ENCODE data around the gene POLA2. TPM values are rescaled to one million over a fixed set of nuclear protein-coding genes. Genes with fewer than 3 reads are reported as not detected.

Gene POLA2
- polyA plus RNA-seq, 3 donors, result 4.0 to 8.3 (median 5.2) TPM

DNA sequence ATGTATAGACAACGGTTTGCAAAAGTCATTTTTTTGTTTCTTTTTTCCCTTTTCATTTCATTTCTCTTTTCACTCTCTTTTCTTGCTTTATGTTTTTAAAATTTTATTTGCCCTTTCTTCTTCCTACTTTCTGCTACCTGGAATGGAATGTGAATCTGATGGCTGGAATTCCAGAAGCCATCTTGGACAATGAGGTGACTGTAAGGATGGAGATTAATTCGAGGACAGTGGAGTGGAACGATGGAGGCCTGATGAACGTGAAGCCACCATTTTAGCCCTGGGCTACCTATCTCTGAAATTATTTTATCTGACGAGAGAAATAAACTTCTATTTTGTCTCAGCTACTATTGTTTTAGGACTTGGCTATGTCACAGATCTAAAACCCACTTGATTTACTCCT, 2.8 kb upstream of the POLA2 start:
- no peak overlapping the region for H3K4me3 Mint-ChIP-seq
- intact Hi-C loops (cut with micrococcal nuclease), result loop anchor here in 1 of 2 donors (10.0 kb wide), 1 partner anchor 54 kb away; no protein-coding TSS in a partner anchor
- no peak overlapping the region for H3K4me3 ChIP-seq (replicated peaks in 1 of 3; ENCODE audit: low read depth in 2 of 3, low read length in 3 of 3)
- H3K27me3 ChIP-seq (ENCODE audit: control insufficient read depth in 2 of 2, insufficient read depth in 2 of 2, low read length in 2 of 2), result no peaks in the 10 kb centered on the region
- no CpG with 5 or more reads among the region's 5 CpGs for WGBS (ENCODE audit: insufficient coverage)
- no peaks in the 10 kb centered on the region for H3K9me3 ChIP-seq (replicated peaks in 1 of 2; ENCODE audit: control insufficient read depth in 1 of 2, insufficient read depth in 1 of 2, low read length in 2 of 2)
- H3K4me1 Mint-ChIP-seq, result peaks cover 23% of the 10 kb centered on the region
- no peak overlapping the region for H3K27ac ChIP-seq (ENCODE audit: low read depth in 1 of 2, low read length in 2 of 2)
- no peak overlapping the region for H3K9ac ChIP-seq (ENCODE audit: insufficient read depth, low read length, poor library complexity, severe bottlenecking)
- peaks cover 0 to 3% (median 0%) of the 10 kb centered on the region in 7 donors for H3K9me3 Mint-ChIP-seq
- H3K4me1 ChIP-seq (ENCODE audit: control insufficient read depth in 1 of 2, insufficient read depth in 2 of 2, low read length in 2 of 2), result peaks cover 16 to 24% of the 10 kb centered on the region in 2 donors
- H3K36me3 ChIP-seq (replicated peaks in 1 of 2; ENCODE audit: control insufficient read depth in 1 of 2, insufficient read depth in 2 of 2, low read length in 2 of 2), result no peaks in the 10 kb centered on the region
- H2AFZ ChIP-seq (ENCODE audit: insufficient read depth, low read depth, low read length, poor library complexity, severe bottlenecking), result peak overlapping the region; percentile 25
- no peak for DNase-seq
- H3K36me3 Mint-ChIP-seq, result no peaks in the 10 kb centered on the region
- no peak overlapping the region for H3K4me2 ChIP-seq (replicated peaks; ENCODE audit: extremely low read depth, low read length, poor library complexity, severe bottlenecking)
- peaks cover 18% of the 10 kb centered on the region for H3K79me2 ChIP-seq (ENCODE audit: insufficient read depth, low read length)
- H3K27me3 Mint-ChIP-seq (ENCODE audit: low read depth in 3 of 3), result peaks cover 2 to 9% (median 6%) of the 10 kb centered on the region in 3 donors
- TF ChIP-seq, protein P1, sequence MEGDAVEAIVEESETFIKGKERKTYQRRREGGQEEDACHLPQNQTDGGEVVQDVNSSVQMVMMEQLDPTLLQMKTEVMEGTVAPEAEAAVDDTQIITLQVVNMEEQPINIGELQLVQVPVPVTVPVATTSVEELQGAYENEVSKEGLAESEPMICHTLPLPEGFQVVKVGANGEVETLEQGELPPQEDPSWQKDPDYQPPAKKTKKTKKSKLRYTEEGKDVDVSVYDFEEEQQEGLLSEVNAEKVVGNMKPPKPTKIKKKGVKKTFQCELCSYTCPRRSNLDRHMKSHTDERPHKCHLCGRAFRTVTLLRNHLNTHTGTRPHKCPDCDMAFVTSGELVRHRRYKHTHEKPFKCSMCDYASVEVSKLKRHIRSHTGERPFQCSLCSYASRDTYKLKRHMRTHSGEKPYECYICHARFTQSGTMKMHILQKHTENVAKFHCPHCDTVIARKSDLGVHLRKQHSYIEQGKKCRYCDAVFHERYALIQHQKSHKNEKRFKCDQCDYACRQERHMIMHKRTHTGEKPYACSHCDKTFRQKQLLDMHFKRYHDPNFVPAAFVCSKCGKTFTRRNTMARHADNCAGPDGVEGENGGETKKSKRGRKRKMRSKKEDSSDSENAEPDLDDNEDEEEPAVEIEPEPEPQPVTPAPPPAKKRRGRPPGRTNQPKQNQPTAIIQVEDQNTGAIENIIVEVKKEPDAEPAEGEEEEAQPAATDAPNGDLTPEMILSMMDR (IDR thresholded peaks at IDR 0.05), result no peak
- no peaks in the 10 kb centered on the region for H4K20me1 ChIP-seq (ENCODE audit: insufficient read depth, low read length)
- H3K27ac Mint-ChIP-seq, result no peak overlapping the region

DNA sequence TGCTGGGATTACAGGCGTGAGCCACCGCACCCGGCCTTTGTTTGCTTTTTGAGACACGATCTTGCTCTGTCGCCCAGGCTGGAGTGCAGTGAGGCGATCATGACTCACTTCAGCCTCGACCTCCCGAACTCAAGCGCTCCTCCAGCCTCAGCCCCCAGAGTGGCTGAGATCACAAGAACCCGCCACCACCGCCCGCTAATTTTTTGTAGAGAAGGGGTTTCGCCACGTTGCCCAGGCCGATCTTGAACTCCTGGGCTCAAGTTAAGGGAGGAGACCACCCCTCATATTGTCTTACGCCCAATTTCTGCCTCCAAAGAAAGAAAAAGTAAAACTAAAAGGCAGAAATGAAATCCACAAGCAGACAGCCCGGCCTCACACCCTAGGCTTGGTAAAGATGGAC, 1.5 kb upstream of the POLA2 start:
- Mint-ChIP-seq H3K9me3 (peaks cover 0 to 3% (median 0%) of the 10 kb centered on the region in 7 donors), H3K27ac (no peak overlapping the region), H3K27me3 (ENCODE audit: low read depth in 3 of 3) (peaks cover 2 to 9% (median 4%) of the 10 kb centered on the region in 3 donors), H3K4me3 (no peak overlapping the region), H3K4me1 (peaks cover 23% of the 10 kb centered on the region), H3K36me3 (peaks cover 7 to 8% of the 10 kb centered on the region in 2 donors)
- Histone ChIP-seq H3K4me2 (replicated peaks; ENCODE audit: extremely low read depth, low read length, poor library complexity, severe bottlenecking) (no peak overlapping the region), H3K36me3 (replicated peaks in 1 of 2; ENCODE audit: control insufficient read depth in 1 of 2, insufficient read depth in 2 of 2, low read length in 2 of 2) (no peaks in the 10 kb centered on the region), H4K20me1 (ENCODE audit: insufficient read depth, low read length) (no peaks in the 10 kb centered on the region), H2AFZ (ENCODE audit: insufficient read depth, low read depth, low read length, poor library complexity, severe bottlenecking) (no peak overlapping the region), H3K4me3 (replicated peaks in 1 of 3; ENCODE audit: low read depth in 2 of 3, low read length in 3 of 3) (no peak overlapping the region), H3K9me3 (replicated peaks in 1 of 2; ENCODE audit: control insufficient read depth in 1 of 2, insufficient read depth in 1 of 2, low read length in 2 of 2) (no peaks in the 10 kb centered on the region), H3K27ac (ENCODE audit: low read depth in 1 of 2, low read length in 2 of 2) (no peak overlapping the region), H3K4me1 (ENCODE audit: control insufficient read depth in 1 of 2, insufficient read depth in 2 of 2, low read length in 2 of 2) (peaks cover 16 to 24% of the 10 kb centered on the region in 2 donors), H3K79me2 (ENCODE audit: insufficient read depth, low read length) (peaks cover 32% of the 10 kb centered on the region), H3K9ac (ENCODE audit: insufficient read depth, low read length, poor library complexity, severe bottlenecking) (no peak overlapping the region), H3K27me3 (ENCODE audit: control insufficient read depth in 2 of 2, insufficient read depth in 2 of 2, low read length in 2 of 2) (no peaks in the 10 kb centered on the region)
- TF ChIP-seq, protein P1 (IDR thresholded peaks at IDR 0.05), result no peak
- 91% methylated on average over 8 of the region's 17 CpGs for WGBS (ENCODE audit: insufficient coverage)
- intact Hi-C loops (cut with micrococcal nuclease), result loop anchor here in 1 of 2 donors (10.0 kb wide), 1 partner anchor 274 kb away; no protein-coding TSS in a partner anchor
- no peak for DNase-seq
